ENCODE results near the gene FHDC1.

FHDC1 gene

GRCh38 chr4:152937336-152938236, 1.5 kb downstream of the FHDC1 start:
- peak; percentile 3 for DNase-seq

GRCh38 chr4:152938237-152938947, 2.3 kb downstream of the FHDC1 start:
- DNase-seq, result no peak

DNA sequence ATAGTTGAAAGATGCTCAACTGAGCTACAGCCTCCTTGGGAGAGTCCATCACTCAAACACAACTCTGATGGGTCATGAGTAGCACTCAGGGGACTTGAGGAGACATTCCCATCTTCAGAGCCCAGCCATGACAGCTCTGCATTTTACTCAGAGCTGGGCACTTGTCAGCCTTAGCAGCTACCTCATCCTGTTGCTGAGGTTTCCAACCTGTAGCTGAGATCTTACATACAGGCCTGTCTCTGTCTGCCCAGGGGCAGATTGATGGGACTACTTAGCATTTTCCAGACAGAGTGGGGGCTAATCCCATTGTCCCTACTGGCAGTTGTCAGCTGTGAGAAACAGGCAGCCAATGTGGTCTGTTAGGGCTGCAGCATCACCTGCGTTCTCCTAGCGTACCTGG, 3.5 kb downstream of the FHDC1 start:
- DNase-seq, result no peak

GRCh38 chr4:152940461-152940860, 4.3 kb downstream of the FHDC1 start:
- no peak for DNase-seq

DNA sequence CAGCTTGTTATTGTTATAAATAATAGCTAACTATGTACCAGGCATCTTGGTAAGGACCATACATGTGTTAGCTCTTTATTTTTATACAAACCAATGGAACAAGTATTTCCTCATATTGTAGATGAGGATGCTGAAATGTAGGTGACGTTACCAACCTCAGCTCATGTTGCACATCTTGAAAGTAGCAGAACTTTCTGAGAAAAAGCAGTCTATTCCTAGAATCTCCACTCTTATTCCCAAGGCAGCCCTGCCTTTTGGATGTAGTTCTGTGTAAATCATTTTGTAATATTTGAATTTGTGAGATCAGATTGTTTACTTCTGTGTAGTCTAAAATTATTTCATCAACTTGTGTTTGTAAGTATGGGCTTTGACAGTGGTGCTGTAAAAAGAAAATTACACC, 5.3 kb downstream of the FHDC1 start:
- DNase-seq, result no peak

- DNase-seq, result no peak
Measured at GRCh38 chr4:152942346-152942745, 6.2 kb downstream of the FHDC1 start.

DNA sequence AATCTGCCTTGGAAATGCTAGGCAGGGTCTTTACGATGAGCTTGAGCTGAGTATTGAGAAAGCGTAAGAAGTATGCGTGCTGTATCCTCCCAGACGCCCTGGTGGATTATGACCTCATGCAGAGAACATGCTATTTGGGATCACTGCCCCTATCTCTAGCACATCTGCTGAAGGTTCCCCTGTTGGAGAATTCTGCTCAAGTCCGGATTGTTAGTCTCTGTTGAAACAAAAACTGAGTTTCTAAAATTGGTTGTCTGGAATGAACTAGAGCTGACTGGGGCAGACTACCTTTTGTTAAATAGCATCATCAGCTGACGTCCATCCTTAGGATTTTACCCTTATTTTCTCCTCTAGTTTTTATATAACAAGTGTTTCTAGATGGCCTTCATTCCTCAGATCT, 7.5 kb downstream of the FHDC1 start:
- DNase-seq, result no peak

DNA sequence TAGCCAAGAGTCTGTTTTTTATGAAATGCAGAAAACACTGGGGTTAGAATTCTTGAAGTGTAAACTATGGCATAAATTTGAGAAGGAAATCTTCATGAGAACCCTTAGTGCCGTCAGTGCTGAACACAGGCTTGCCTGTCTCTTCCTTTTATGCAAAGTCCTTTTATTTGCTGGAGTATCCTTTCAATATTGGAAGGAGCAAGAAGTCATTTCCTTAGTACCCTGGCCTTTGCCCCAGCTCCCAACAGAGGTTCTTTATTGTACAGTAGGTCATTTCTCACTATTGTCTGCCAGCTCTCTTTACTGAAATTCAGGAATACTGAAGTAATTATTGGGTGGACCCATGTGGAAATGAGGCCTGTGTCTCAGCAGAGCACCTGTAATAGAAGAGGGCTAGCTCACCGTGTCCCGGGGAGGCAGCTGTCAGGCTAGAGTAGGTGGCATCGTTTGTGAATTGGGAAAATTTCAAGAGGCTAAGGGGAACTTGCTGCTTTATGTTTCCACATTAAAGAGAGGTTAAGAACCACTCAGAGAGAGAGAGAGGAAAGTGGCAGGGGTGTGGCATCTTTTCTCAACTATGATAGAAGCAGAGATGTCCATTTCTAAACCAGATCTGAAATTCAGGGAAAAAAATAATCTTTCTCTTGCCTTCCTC, 8.7 kb downstream of the FHDC1 start:
- DNase-seq, result no peak

GRCh38 chr4:152945639-152946038, 9.5 kb downstream of the FHDC1 start:
- DNase-seq, result no peak

DNA sequence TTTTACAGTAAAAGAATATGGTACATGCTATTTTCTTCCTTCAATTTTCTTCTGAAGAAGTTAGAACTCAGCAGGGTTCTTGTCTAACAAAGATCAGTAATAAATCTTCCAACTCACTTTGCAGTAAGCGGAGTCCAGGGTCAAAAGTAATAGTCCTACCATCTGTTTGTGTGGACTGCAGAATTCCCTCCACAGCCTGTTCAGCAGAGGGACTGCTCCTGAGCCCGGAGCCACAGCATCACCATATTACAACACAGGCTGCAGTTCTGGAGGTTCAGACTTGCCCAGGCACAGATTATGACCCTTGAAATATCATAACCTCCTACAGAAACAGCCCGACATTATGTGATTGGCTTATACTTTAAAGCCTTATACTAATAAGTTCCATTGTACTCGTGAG, 10.3 kb downstream of the FHDC1 start:
- no peak for DNase-seq

- DNase-seq, result no peak
Measured at GRCh38 chr4:152947311-152947710, 11.2 kb downstream of the FHDC1 start.

DNA sequence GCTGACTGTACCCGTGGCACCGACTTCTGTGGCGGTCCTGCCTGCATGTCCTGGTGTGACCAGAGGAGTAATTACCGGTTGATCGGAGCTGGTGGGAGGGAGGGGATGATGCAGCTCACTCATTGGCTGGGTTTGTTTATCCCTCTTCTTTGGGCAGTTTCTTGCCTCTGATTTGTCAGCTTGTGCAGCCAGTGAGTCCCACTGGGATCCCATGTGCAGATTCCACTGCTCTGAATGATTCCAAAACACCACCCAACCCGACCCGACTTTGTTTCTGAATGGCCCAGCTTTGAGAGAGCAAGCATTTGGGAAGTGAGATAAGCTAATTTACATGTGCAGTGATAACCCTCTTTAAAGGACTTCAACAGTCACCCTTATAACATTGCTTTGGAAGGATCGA, 13.8 kb downstream of the FHDC1 start:
- DNase-seq, result no peak

DNA sequence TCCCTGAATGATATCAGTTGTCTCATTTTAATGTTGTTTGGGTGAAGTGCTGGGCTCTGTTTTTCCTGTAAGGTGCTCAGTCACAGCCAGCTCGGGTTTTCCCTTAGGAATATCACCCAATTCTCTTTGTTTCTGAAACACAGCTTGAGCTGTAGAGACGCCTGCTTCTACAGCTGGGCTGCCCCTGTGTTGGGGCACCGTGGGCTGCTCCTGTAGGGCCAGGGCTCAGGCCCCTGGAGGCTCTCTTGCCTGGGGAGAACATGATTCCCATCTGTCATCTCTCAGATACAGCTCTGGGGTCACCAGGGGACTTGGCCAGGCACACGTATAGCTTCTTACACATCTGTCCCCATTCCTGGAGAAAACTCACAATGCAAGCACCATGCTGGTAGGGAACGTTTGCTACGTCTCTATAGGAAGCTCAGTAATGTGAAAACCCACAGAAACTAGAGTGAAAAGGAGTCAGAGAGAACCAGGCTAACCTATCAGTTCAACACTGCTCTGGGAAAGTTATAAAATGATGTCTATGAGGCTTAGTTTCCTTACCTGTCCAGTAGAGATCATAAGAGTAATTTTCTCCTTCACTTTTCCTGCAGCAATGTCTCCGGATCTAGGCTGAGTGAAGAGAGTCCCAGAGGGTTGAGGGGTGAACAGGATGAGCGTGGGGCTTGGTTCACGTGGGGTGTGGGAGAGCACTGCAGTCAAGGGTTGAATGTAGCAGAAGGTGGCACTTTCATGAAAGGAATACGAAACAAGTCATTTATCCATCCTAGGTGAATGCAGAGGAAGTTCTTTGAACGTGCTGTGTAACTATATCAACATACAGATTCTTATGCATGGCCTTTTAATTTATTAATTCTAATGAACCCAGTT, 14.5 kb downstream of the FHDC1 start:
- DNase-seq, result no peak

DNA sequence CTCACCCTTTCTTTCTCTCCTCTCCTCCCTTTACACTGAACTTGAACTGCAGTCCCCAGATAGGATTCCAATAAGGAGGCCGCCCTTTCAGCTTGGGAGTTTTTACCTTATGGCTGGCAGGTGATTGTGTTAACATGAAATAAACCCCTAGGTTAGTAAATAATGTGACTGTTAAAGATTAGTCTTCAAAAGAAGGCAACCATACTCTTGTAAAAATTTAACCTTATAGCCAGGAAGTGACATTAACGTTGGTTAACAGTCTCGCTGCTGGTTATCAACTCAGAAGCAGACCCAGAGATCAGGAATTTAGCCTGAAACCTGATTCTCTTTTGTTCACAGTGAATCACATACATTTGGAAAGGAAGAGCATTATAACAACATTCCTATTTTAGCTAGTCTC, 15.2 kb downstream of the FHDC1 start:
- no peak for DNase-seq

- DNase-seq, result no peak
Measured at GRCh38 chr4:152953514-152953913, 17.4 kb downstream of the FHDC1 start.

- no peak for DNase-seq
Measured at GRCh38 chr4:152954741-152955140, 18.6 kb downstream of the FHDC1 start.

GRCh38 chr4:152956147-152956546, 20.0 kb downstream of the FHDC1 start:
- DNase-seq, result no peak

DNA sequence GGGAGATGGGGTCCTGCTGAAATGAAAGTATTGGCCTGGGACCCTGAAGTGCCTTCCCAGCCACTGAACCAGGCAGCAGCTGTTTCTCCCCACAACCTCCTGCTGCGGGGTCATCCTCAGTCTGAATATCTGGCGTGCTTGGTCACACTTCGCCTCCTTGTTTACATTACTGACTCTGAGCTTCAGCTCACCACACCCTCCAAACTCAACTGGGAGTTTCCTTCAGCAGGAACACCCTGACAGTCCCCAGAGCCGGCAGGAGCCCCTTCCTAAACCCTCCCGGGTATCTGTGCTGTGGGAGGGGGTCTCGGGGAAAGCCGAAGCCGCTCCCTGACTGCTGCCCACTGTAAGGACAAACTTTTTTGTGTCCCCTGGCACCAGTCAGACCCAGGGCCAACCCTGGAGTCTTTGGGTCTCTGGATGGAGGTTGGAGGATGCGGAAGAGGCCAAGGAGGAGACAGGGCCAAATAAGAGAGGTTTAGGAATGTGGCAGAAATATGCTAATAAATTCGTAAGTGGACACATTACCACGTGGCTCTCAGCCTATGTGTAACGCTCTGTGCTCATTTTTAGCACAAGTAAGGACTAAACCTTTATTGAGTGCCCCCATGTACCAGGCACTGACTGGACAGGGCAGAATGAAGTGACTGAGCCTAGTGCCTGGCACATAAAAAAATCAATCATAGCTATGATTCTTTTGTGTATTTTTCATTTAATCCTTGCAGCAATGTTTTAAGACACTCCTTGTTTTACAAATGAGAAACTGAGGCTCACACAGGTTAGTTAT, 20.7 kb downstream of the FHDC1 start:
- DNase-seq, result no peak

- no peak for DNase-seq
Measured at GRCh38 chr4:152957437-152958171, 21.5 kb downstream of the FHDC1 start.

GRCh38 chr4:152959080-152959479, 23.0 kb downstream of the FHDC1 start:
- no peak for DNase-seq

DNA sequence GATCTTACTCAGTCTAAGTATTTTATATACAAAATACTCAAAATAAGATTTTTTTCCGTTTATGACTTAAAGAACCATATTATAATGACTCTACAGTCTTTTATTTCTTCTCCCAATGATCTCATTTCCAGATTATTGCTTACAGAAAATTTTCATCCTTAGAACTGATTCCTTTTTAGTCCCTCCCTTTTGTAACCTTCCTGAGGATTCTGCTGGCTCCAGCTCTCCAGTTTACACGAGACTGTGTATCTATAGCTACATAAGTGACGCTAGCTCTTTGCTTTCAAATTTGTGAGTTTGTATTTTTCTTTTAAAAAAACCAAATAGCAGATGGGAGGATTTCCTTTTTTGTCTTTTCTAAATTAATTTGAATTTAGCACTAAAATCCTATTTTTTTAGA, 24.0 kb downstream of the FHDC1 start:
- DNase-seq, result no peak

Data from CD4-positive, alpha-beta T cell treated with Interleukin-17A for 4 hours (primary cell).